ENCODE results near the gene RPEL1.
"Not testable (repeated sequence)": the region's sequence is repeated elsewhere in the genome, so short reads cannot be mapped to it uniquely, and the experiment has no call there.

RPEL1 gene

DNA sequence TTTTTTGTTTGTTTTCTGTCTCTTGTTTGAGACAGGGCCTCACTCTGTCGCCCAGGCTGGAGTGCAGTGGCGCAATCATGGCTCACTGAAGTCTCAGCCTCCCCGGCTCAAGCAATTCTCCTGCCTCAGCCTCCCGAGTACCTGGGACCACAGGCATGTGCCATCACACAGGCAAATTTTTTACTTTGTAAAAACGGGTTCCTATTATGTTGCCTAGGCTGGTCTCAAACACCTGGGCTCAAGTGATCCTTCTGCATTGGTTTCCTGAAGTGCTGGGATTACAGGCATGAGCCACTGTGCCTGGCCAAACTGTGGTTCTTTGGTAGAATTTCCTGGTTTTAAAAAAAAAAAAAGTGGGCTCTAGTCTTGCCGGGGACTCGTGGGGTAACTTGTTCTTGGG lies at the start of gene RPEL1:
TSS of gene RPEL1 (plus strand) at position 301 of the 400 bp plus-strand sequence. CDS start 110 bp downstream, outside the sequence.
- DNase-seq (ENCODE audit: low spot score): not testable (repeated sequence)

DNA sequence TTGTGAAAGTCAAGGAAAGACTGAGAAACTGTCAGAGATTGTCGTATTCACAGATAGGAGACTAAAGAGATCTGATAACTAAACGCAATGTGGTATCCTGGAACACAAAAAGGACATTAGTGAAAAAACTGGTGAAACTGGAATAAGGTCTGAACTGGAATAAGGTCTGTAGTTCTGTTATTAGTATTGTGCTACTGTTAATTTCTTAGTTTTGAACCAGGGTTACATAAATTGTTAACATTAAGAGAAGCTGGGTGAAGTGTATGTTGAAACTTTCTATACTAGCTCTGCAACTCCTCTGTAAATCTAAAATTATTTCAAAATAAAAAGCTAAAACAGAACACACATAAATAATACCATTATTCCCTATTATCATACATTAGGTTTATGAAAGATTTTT lies 49.2 kb upstream of the RPEL1 start:
- DNase-seq (ENCODE audit: low spot score): no peak

GRCh38 chr10:103197174-103197573 lies 48.5 kb upstream of the RPEL1 start:
- DNase-seq (ENCODE audit: low spot score): peak; percentile 84

DNA sequence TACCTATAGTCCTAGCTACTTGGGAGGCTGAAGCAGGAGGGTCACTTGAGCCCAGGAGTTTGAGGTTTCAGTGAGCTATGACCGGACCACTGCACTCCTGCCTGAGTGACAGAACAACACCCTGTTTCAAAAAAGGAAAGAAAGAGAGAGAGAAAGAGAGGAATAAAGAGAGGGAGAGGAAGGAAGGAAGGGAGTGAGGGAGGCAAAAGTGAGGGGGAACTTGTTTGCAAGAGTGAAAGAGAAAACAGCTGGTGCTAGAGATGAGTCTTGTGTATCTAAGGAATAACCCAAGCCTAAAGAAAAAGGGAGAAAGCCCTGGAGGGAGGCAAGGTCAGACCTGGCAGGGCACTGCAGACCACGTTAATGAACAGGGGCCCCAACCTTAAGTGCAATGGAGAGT lies 47.8 kb upstream of the RPEL1 start:
- no peak for DNase-seq (ENCODE audit: low spot score)

DNA sequence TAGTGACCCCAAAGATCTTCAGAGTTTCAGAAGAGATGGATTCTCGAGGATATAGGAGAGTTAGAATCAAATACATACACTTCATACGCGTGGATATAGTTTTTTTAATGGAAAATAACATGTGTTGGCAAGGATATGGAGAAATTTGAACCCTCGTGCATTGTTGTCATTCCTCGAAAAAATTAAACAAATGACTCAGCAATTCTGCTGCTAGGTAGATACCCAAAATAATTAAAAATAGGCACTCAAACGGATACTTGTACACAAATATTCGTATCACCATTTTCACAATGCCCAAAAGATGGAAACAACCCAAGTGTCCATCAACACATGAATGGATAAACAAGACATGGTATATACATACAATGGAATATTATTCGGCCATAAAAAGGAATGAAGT lies 47.0 kb upstream of the RPEL1 start:
- no peak for DNase-seq (ENCODE audit: low spot score)

- no peak for DNase-seq (ENCODE audit: low spot score)
These were observed 46.2 kb upstream of the RPEL1 start for GRCh38 chr10:103199488-103199887.

DNA sequence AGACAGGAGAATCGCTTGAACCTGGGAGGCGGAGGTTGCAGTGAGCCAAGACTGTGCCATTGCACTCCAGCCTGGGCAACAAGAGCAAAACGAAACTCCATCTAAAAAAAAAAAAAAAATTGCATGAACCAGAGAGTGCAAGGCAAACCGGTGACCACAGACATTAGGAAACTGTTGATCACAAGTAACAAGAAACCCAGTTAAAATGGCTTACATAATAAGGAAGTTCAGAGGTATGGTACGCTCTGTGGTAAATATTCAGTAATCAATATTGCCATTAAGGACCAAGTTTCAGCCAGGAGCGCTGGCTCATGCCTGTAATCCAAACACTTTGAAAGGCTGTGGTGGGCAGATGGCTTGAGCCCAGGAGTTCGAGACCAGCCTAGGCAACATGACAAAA lies 43.4 kb upstream of the RPEL1 start:
- DNase-seq (ENCODE audit: low spot score): no peak

DNA sequence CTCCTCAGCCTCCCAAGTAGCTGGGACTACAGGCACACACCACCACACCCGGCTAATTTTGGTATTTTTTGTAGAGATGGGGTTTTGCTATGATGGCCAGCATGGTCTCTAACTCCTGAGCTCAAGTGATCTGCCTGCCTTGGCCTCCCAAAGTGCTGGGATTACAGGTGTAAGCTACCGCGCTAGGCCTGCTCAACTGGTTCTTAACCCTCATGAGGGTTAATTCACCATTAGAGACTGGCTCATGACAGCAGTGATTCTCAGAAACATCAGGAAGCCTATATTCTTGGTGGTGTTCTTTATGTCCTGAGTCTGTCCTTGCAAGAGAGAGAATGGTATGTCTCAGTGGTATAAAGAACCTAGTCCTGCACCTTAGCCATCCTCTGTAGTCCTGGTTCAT lies 42.2 kb upstream of the RPEL1 start:
- DNase-seq (ENCODE audit: low spot score): no peak

DNA sequence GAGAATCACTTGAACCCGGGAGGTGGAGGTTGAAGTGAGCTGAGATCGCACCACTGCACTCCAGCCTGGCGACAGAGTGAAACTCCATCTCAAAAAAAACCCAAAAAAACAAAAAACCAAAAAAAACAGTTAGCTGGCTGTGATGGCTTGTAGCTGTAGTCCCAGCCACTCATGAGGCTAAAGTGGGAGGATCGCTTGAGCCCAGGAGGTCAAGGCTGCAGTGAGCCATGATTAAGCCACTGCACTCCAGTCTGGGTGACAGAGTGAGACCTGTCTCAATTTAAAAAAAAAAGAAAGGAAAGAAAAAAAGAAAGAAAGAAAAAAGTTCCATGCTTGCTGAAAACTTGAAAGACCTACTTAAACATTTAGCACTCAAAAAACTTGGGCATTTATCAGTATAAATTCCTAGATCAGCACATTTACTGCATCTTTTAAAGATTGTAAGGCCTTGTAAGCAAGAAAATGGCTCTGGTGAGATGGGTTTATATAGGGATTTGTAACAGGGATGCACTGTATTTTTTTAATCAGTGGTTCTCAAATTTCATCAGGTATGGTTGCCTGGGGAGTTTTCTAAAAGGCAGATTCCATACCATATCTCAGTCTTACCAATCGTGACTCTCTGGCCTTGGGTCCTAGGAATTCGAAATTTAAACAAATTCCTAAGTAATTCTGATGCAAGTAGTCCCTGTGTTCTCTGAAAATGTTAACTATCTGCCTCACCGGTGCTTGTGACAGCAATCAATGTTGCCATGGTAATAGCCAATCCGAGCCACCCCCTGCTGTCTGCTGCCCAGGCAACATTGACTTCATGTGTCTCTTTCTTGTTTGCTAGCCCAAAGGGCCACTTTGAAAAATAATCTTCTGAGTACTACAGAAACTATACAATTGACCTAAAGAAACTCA lies 41.1 kb upstream of the RPEL1 start:
- no peak for DNase-seq (ENCODE audit: low spot score)

- not testable (repeated sequence) for DNase-seq (ENCODE audit: low spot score)
These were observed 40.3 kb upstream of the RPEL1 start for GRCh38 chr10:103205401-103205800.

DNA sequence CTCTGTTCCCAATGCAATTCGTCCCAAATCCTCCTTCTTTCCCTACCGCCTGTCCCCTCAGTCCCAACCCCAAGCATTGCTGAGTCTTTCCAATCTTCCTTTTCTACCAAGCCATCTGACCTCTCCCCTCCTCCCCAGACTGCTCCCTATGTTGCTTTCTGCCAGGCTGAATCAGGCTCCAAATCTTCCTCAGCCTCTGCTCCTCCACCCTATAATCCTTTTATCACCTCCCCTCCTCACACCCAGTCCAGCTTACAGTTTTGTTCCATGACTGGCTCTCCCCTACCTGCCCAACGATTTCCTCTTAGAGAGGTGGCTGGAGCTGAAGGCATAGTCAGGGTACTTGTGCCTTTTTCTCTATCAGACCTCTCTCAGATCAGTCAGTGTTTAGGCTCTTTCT lies 39.0 kb upstream of the RPEL1 start:
- not testable (repeated sequence) for DNase-seq (ENCODE audit: low spot score)

DNA sequence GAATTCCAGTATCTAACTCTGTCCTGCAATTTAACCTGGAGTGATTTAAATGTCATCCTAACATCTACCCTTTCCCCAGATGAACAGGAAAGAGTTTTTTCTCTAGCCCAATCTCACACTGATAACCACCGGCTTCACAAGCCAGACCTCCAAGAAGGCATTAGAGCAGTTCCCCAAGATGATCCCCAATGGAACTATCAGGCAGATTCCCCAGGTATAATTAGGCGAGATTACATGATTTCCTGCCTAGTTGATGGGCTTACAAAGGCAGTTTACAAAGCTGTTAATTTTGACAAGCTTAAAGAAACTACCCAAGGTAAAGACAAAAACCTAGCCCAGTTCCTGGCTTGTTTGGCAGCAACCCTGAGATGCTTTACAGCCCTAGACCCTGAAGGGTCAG lies 38.5 kb upstream of the RPEL1 start:
- DNase-seq (ENCODE audit: low spot score): no peak

DNA sequence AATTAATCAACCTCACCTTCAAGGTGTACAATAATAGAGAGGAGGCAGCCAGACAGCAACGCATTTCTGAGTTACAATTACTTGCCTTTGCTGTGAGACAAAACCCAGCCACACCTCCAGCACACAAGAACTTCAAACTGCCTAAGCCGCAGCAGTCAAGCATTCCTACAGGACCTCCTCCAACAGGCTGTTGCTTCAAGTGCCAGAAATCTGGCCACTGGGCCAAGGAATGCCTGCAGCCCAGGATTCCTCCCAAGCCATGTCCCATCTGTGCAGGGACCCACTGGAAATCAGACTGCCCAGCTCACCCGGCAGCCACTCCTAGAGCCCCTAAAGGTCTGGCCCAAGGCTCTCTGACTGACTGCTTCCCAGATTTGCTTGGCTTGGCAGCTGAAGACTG lies 38.0 kb upstream of the RPEL1 start:
- DNase-seq (ENCODE audit: low spot score): not testable (repeated sequence)

DNA sequence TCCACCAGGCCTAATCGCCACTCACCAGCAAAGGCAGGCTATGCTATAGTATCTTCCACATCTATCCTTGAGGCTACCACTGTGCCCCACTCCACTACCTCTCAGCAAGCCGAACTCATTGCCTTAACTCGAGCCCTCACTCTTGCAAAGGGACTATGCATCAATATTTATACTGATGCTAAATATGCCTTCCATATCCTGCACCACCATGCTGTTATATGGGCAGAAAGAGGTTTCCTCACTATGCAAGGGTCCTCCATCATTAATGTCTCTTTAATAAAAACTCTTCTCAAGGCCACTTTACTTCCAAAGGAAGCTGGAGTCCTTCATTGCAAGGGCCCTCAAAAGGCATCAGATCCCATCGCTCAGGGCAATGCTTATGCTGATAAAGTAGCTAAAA lies 35.4 kb upstream of the RPEL1 start:
- not testable (repeated sequence) for DNase-seq (ENCODE audit: low spot score)

- no peak for DNase-seq (ENCODE audit: low spot score)
These were observed 30.1 kb upstream of the RPEL1 start for GRCh38 chr10:103215601-103216000.

- not testable (repeated sequence) for DNase-seq (ENCODE audit: low spot score)
These were observed 29.3 kb upstream of the RPEL1 start for GRCh38 chr10:103216362-103216761.

- DNase-seq (ENCODE audit: low spot score): no peak
These were observed 21.6 kb upstream of the RPEL1 start for GRCh38 chr10:103224133-103224532.

DNA sequence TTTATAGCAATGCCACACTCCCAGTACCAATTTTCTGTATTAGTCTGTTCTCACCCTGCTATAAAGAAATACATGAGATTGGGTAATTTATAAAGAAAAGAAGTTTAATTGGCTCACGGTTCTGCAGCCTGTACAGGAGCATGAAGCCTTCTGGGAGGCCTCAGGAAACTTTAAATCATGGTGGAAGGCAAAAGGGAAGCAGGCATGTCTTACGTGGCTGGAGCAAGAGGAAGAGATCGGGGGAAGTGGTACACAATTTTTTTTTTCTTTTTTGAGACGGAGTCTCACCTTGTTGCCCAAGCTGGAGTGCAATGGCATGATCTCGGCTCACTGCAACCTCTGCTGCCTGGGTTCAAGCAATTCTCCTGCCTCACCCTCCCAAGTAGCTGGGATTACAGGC lies 21.0 kb upstream of the RPEL1 start:
- not testable (repeated sequence) for DNase-seq (ENCODE audit: low spot score)

GRCh38 chr10:103225939-103226338 lies 19.7 kb upstream of the RPEL1 start:
- DNase-seq (ENCODE audit: low spot score): no peak

GRCh38 chr10:103227416-103227815 lies 18.3 kb upstream of the RPEL1 start:
- no peak for DNase-seq (ENCODE audit: low spot score)

GRCh38 chr10:103231047-103231551 lies 14.6 kb upstream of the RPEL1 start:
- peak; percentile 97 for DNase-seq (ENCODE audit: low spot score)

GRCh38 chr10:103232131-103232673 lies 13.5 kb upstream of the RPEL1 start:
- DNase-seq (ENCODE audit: low spot score): no peak

GRCh38 chr10:103232772-103233488 lies 12.8 kb upstream of the RPEL1 start:
- no peak for DNase-seq (ENCODE audit: low spot score)
